ENCODE measurements around the gene OXA1L.

DNA sequence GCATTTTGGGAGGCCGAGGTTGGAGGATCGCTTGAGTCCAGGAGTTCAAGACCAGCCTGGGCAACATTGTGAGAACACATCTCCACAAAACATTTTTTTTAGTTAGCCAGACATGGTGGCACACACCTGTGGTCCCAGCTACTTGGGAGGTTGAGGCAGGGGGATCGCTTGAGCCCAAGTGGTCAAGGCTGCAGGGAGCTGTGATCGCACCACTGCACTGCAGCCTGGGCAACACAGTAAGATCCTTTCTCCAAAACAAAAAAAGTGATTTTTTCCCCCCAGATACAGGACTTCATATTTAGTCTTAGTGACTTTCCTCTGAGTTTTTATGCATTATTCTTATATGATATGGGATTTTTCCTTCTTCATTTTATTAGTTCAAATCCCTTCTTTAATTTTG lies 20.2 kb downstream of the OXA1L start:
- TF ChIP-seq, protein P1, sequence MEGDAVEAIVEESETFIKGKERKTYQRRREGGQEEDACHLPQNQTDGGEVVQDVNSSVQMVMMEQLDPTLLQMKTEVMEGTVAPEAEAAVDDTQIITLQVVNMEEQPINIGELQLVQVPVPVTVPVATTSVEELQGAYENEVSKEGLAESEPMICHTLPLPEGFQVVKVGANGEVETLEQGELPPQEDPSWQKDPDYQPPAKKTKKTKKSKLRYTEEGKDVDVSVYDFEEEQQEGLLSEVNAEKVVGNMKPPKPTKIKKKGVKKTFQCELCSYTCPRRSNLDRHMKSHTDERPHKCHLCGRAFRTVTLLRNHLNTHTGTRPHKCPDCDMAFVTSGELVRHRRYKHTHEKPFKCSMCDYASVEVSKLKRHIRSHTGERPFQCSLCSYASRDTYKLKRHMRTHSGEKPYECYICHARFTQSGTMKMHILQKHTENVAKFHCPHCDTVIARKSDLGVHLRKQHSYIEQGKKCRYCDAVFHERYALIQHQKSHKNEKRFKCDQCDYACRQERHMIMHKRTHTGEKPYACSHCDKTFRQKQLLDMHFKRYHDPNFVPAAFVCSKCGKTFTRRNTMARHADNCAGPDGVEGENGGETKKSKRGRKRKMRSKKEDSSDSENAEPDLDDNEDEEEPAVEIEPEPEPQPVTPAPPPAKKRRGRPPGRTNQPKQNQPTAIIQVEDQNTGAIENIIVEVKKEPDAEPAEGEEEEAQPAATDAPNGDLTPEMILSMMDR (conservative IDR thresholded peaks at IDR 0.05; ENCODE audit: low read depth, low read length): no peak
- no peak for TF ChIP-seq EZH2 (IDR thresholded peaks at IDR 0.05; ENCODE audit: borderline replicate concordance, low read depth, low read length, poor library complexity, severe bottlenecking)
